HFF-Myc (cell line): ENCODE measurements around the gene DEPDC5.
"Not testable (repeated sequence)": the region's sequence is repeated elsewhere in the genome, so short reads cannot be mapped to it uniquely, and the experiment has no call there.

Experiments used
- DNase-seq: peaks from one replicate; pipeline ENCODE4 v3.0.0-alpha.2; 2011; ENCODE audit warnings: low read depth; ENCODE audit errors: extremely low read depth
- H3K4me3 ChIP-seq: replicated peaks from 2 replicates; pipeline ENCODE4 v1.5.1; 2011; ENCODE audit warnings: low read depth, mild to moderate bottlenecking, control low read depth, low read length
- CTCF ChIP-seq: IDR thresholded peaks from 2 replicates; pipeline ENCODE4 v1.5.1; 2012; ENCODE audit warnings: mild to moderate bottlenecking, low read depth, low read length, control low read depth; ENCODE audit errors: missing control alignments

The DEPDC5 gene

GRCh38 chr22:31764785-31765184, 11.0 kb downstream of the DEPDC5 start:
- DNase-seq = no peak

GRCh38 chr22:31768422-31769059, 14.7 kb downstream of the DEPDC5 start:
- no peak for TF ChIP-seq CTCF
- no peak for DNase-seq
- H3K4me3 ChIP-seq = no peak overlapping the region

More at GRCh38 chr22:31764785-31765184, 11.0 kb downstream of the DEPDC5 start:
- TF ChIP-seq CTCF = no peak
- no peak overlapping the region for H3K4me3 ChIP-seq

- H3K4me3 ChIP-seq = no peak overlapping the region
- no peak for DNase-seq
- no peak for TF ChIP-seq CTCF
Observed at GRCh38 chr22:31773416-31773815, 19.6 kb downstream of the DEPDC5 start.

- no peak for TF ChIP-seq CTCF
- no peak overlapping the region for H3K4me3 ChIP-seq
- DNase-seq = no peak
Observed at GRCh38 chr22:31776231-31776630, 22.4 kb downstream of the DEPDC5 start.

GRCh38 chr22:31789803-31790202, 36.0 kb downstream of the DEPDC5 start:
- no peak for DNase-seq
- no peak overlapping the region for H3K4me3 ChIP-seq
- no peak for TF ChIP-seq CTCF

GRCh38 chr22:31790240-31790639, 36.4 kb downstream of the DEPDC5 start:
- TF ChIP-seq CTCF = no peak
- no peak for DNase-seq
- no peak overlapping the region for H3K4me3 ChIP-seq

GRCh38 chr22:31799358-31799757, 45.5 kb downstream of the DEPDC5 start:
- DNase-seq, H3K4me3 ChIP-seq: not testable (repeated sequence)
